ENCODE data around the gene FAM163A. TPM values are rescaled to one million over a fixed set of nuclear protein-coding genes. Genes with fewer than 3 reads are reported as not detected.
A peak's percentile ranks its signal among the peaks of the same experiment; 100 is the strongest.
"Not testable (repeated sequence)": the region's sequence is repeated elsewhere in the genome, so short reads cannot be mapped to it uniquely, and the experiment has no call there.

Gene FAM163A
- total RNA-seq, result not detected

- Mint-ChIP-seq H3K4me1 (peaks cover 7% of the 10 kb centered on the region), H3K27me3 (peaks cover 75% of the 10 kb centered on the region), H3K9me3 (no peaks in the 10 kb centered on the region), H3K36me3 (ENCODE audit: low read depth) (no peaks in the 10 kb centered on the region), H3K4me3 (no peak within 1 kb of the TSS), H3K27ac (no peak within 1 kb of the TSS)
- ChIA-PET POLR2A (no interaction called here), CTCF (no interaction called here)
- DNase-seq, result no peak
These were observed at the start of gene FAM163A for GRCh38 chr1:179742717-179743678. Gene FAM163A (plus strand): TSS chr1:179743291. CDS start chr1:179813098, 69,807 bp downstream.

GRCh38 chr1:179694530-179694929, 48.6 kb upstream of the FAM163A start:
- H3K4me1 Mint-ChIP-seq; H3K9me3 Mint-ChIP-seq; H3K36me3 Mint-ChIP-seq (ENCODE audit: low read depth); H3K4me3 Mint-ChIP-seq; POLR2A ChIA-PET; H3K27ac Mint-ChIP-seq; CTCF ChIA-PET; DNase-seq: not testable (repeated sequence)
- H3K27me3 Mint-ChIP-seq, result peaks cover 24% of the 10 kb centered on the region

GRCh38 chr1:179702946-179703539, 40.0 kb upstream of the FAM163A start:
- Mint-ChIP-seq H3K4me1 (peaks cover 2% of the 10 kb centered on the region), H3K27me3 (peaks cover 8% of the 10 kb centered on the region), H3K27ac (no peak overlapping the region), H3K36me3 (ENCODE audit: low read depth) (no peaks in the 10 kb centered on the region), H3K4me3 (no peak overlapping the region), H3K9me3 (no peaks in the 10 kb centered on the region)
- POLR2A ChIA-PET, result no interaction called here
- CTCF ChIA-PET, result interaction anchor here (13.1 kb wide), 1 partner anchor 108 kb away, joined by 419 read pairs; no protein-coding TSS in a partner anchor
- no peak for DNase-seq

- ChIA-PET POLR2A (interaction anchor here (1.4 kb wide), 1 partner anchor 103 kb away, joined by 7 read pairs; no protein-coding TSS in a partner anchor), CTCF (interaction anchor here (0.6 to 13.1 kb wide), 31 partner anchors 8 to 472 kb away, joined by 3 to 419 read pairs (median 4); no protein-coding TSS in a partner anchor)
- Mint-ChIP-seq H3K36me3 (ENCODE audit: low read depth) (no peaks in the 10 kb centered on the region), H3K27me3 (peaks cover 2% of the 10 kb centered on the region), H3K4me3 (no peak overlapping the region), H3K4me1 (peaks cover 12% of the 10 kb centered on the region), H3K27ac (no peak overlapping the region), H3K9me3 (no peaks in the 10 kb centered on the region)
- peak; percentile 58 for DNase-seq
These were observed 36.7 kb upstream of the FAM163A start for GRCh38 chr1:179706339-179706941.

GRCh38 chr1:179707406-179707805, 35.7 kb upstream of the FAM163A start:
- ChIA-PET POLR2A (no interaction called here), CTCF (interaction anchor here (2.3 to 13.1 kb wide), 2 partner anchors 103 to 471 kb away, joined by 19 to 419 read pairs; no protein-coding TSS in a partner anchor)
- no peaks in the 10 kb centered on the region for H3K9me3 Mint-ChIP-seq
- no peak overlapping the region for H3K4me3 Mint-ChIP-seq
- peaks cover 12% of the 10 kb centered on the region for H3K4me1 Mint-ChIP-seq
- H3K27ac Mint-ChIP-seq, result no peak overlapping the region
- H3K27me3 Mint-ChIP-seq, result peaks cover 4% of the 10 kb centered on the region
- H3K36me3 Mint-ChIP-seq (ENCODE audit: low read depth), result no peaks in the 10 kb centered on the region
- no peak for DNase-seq

- DNase-seq, result no peak
- Mint-ChIP-seq H3K4me3 (no peak overlapping the region), H3K27me3 (peaks cover 9% of the 10 kb centered on the region), H3K27ac (no peak overlapping the region), H3K9me3 (peaks cover 6% of the 10 kb centered on the region), H3K4me1 (peaks cover 12% of the 10 kb centered on the region), H3K36me3 (ENCODE audit: low read depth) (no peaks in the 10 kb centered on the region)
- ChIA-PET POLR2A (no interaction called here), CTCF (interaction anchor here (0.8 to 13.1 kb wide), 3 partner anchors 102 to 471 kb away, joined by 3 to 419 read pairs (median 3); no protein-coding TSS in a partner anchor)
These were observed 34.5 kb upstream of the FAM163A start for GRCh38 chr1:179708434-179709195.

- peaks cover 9% of the 10 kb centered on the region for H3K27me3 Mint-ChIP-seq
- no peak overlapping the region for H3K4me3 Mint-ChIP-seq
- ChIA-PET CTCF (interaction anchor here (0.8 to 13.1 kb wide), 4 partner anchors 83 to 471 kb away, joined by 3 to 419 read pairs (median 3); no protein-coding TSS in a partner anchor), POLR2A (no interaction called here)
- DNase-seq, result no peak
- H3K4me1 Mint-ChIP-seq, result peaks cover 12% of the 10 kb centered on the region
- H3K9me3 Mint-ChIP-seq, result peaks cover 16% of the 10 kb centered on the region
- no peaks in the 10 kb centered on the region for H3K36me3 Mint-ChIP-seq (ENCODE audit: low read depth)
- H3K27ac Mint-ChIP-seq, result no peak overlapping the region
These were observed 33.2 kb upstream of the FAM163A start for GRCh38 chr1:179709841-179710329.

- Mint-ChIP-seq H3K9me3 (peaks cover 34% of the 10 kb centered on the region), H3K36me3 (ENCODE audit: low read depth) (no peaks in the 10 kb centered on the region), H3K27ac (no peak overlapping the region), H3K27me3 (peaks cover 9% of the 10 kb centered on the region), H3K4me1 (peaks cover 8% of the 10 kb centered on the region), H3K4me3 (no peak overlapping the region)
- POLR2A ChIA-PET, result no interaction called here
- no peak for DNase-seq
- CTCF ChIA-PET, result no interaction called here
These were observed 28.9 kb upstream of the FAM163A start for GRCh38 chr1:179714159-179714558.

- Mint-ChIP-seq H3K9me3 (peaks cover 34% of the 10 kb centered on the region), H3K36me3 (ENCODE audit: low read depth) (no peaks in the 10 kb centered on the region), H3K4me3 (no peak overlapping the region), H3K4me1 (peaks cover 4% of the 10 kb centered on the region), H3K27ac (no peak overlapping the region), H3K27me3 (peaks cover 9% of the 10 kb centered on the region)
- ChIA-PET CTCF (no interaction called here), POLR2A (no interaction called here)
- DNase-seq, result no peak
These were observed 28.5 kb upstream of the FAM163A start for GRCh38 chr1:179714623-179715022.

- no peak overlapping the region for H3K4me3 Mint-ChIP-seq
- H3K4me1 Mint-ChIP-seq, result no peaks in the 10 kb centered on the region
- H3K27me3 Mint-ChIP-seq, result no peaks in the 10 kb centered on the region
- H3K9me3 Mint-ChIP-seq, result peaks cover 27% of the 10 kb centered on the region
- POLR2A ChIA-PET, result no interaction called here
- no peak for DNase-seq
- H3K36me3 Mint-ChIP-seq (ENCODE audit: low read depth), result no peaks in the 10 kb centered on the region
- no peak overlapping the region for H3K27ac Mint-ChIP-seq
- CTCF ChIA-PET, result interaction anchor here (1.4 to 2.1 kb wide), 3 partner anchors 13 to 95 kb away, joined by 5 to 8 read pairs (median 7); no protein-coding TSS in a partner anchor
These were observed 23.8 kb upstream of the FAM163A start for GRCh38 chr1:179719272-179719671.

GRCh38 chr1:179728271-179728670, 14.8 kb upstream of the FAM163A start:
- no peak overlapping the region for H3K4me3 Mint-ChIP-seq
- CTCF ChIA-PET, result interaction anchor here (1.7 to 1.8 kb wide), 2 partner anchors 22 to 87 kb away, joined by 4 to 9 read pairs; no protein-coding TSS in a partner anchor
- POLR2A ChIA-PET, result no interaction called here

GRCh38 chr1:179729881-179730280, 13.2 kb upstream of the FAM163A start:
- Mint-ChIP-seq H3K27ac (no peak overlapping the region), H3K36me3 (ENCODE audit: low read depth) (no peaks in the 10 kb centered on the region), H3K27me3 (peaks cover 16% of the 10 kb centered on the region), H3K4me1 (no peaks in the 10 kb centered on the region), H3K9me3 (no peaks in the 10 kb centered on the region), H3K4me3 (no peak overlapping the region)
- ChIA-PET CTCF (interaction anchor here (1.1 to 1.3 kb wide), 2 partner anchors 23 to 80 kb away, joined by 6 to 7 read pairs; no protein-coding TSS in a partner anchor), POLR2A (no interaction called here)
- no peak for DNase-seq

More at GRCh38 chr1:179728271-179728670, 14.8 kb upstream of the FAM163A start:
- H3K27ac Mint-ChIP-seq, result no peak overlapping the region
- DNase-seq, result no peak
- no peaks in the 10 kb centered on the region for H3K36me3 Mint-ChIP-seq (ENCODE audit: low read depth)
- peaks cover 13% of the 10 kb centered on the region for H3K27me3 Mint-ChIP-seq
- no peaks in the 10 kb centered on the region for H3K9me3 Mint-ChIP-seq
- no peaks in the 10 kb centered on the region for H3K4me1 Mint-ChIP-seq
